ENCODE results near the gene EBF4.

GRCh38 chr20:2805689-2806350 is 113.2 kb downstream of the EBF4 start:
- TF ChIP-seq POLR2AphosphoS5 (IDR thresholded peaks at IDR 0.05) (no peak), REST (IDR thresholded peaks at IDR 0.05; ENCODE audit: borderline replicate concordance) (no peak), CTCF (IDR thresholded peaks at IDR 0.05; ENCODE audit: poor library complexity, severe bottlenecking) (no peak), EZH2 (IDR thresholded peaks at IDR 0.05; ENCODE audit: borderline replicate concordance, insufficient read depth, low read length, poor library complexity, severe bottlenecking) (no peak), EP300 (conservative IDR thresholded peaks at IDR 0.05; ENCODE audit: poor library complexity, severe bottlenecking) (no peak)

All from neural cell (in vitro differentiated cells).